HepG2 (cell line): ENCODE measurements around the gene HRC. TPM values are rescaled to one million over a fixed set of nuclear protein-coding genes. Genes with fewer than 3 reads are reported as not detected.

Experiments used
- ARHGAP35 ChIP-seq: sonication (generic); formaldehyde crosslinking; IDR thresholded peaks from 2 replicates; pipeline ENCODE4 v1.9.0; 2022; ENCODE audit warnings: mild to moderate bottlenecking, inconsistent platforms, moderate library complexity, missing genetic modification reagents, borderline replicate concordance
- GATAD1 ChIP-seq: IDR thresholded peaks from 2 replicates; pipeline ENCODE4 v1.6.1; 2016; ENCODE audit warnings: missing genetic modification reagents, missing compliant biosample characterization
- KAT7 ChIP-seq: IDR thresholded peaks from 2 replicates; pipeline ENCODE4 v1.6.1; 2018; ENCODE audit warnings: borderline replicate concordance, missing compliant biosample characterization
- MIER3 ChIP-seq: IDR thresholded peaks from 2 replicates; pipeline ENCODE4 v1.6.1; 2016; ENCODE audit warnings: missing compliant biosample characterization, borderline replicate concordance
- MTF1 ChIP-seq: sonication (generic); formaldehyde crosslinking; IDR thresholded peaks from 2 replicates; pipeline ENCODE4 v1.5.0; 2020; ENCODE audit warnings: missing genetic modification reagents
- SMARCC2 ChIP-seq: fragments of 450-650 bp; IDR thresholded peaks from 2 replicates; pipeline ENCODE4 v1.6.1; 2017; ENCODE audit warnings: antibody characterized with exemption, mild to moderate bottlenecking
- SNAPC2 ChIP-seq: sonication (generic); formaldehyde crosslinking; IDR thresholded peaks from 2 replicates; pipeline ENCODE4 v1.8.1; 2022; ENCODE audit warnings: mild to moderate bottlenecking, missing genetic modification reagents
- TEAD2 ChIP-seq: sonication (generic); formaldehyde crosslinking; IDR thresholded peaks from 2 replicates; pipeline ENCODE4 v1.9.0; 2021; ENCODE audit warnings: missing genetic modification reagents
- TEAD3 ChIP-seq: optimal IDR thresholded peaks from 2 replicates; pipeline ENCODE3; 2016; ENCODE audit warnings: borderline replicate concordance
- TRAFD1 ChIP-seq: sonication (generic); formaldehyde crosslinking; IDR thresholded peaks from 2 replicates; pipeline ENCODE4 v1.5.1; 2020; ENCODE audit warnings: missing genetic modification reagents, mild to moderate bottlenecking, borderline replicate concordance
- YEATS2 ChIP-seq: sonication (generic); formaldehyde crosslinking; IDR thresholded peaks from 2 replicates; pipeline ENCODE4 v1.4.0; 2020; ENCODE audit warnings: missing genetic modification reagents, borderline replicate concordance
- ZBTB2 ChIP-seq: sonication (generic); formaldehyde crosslinking; IDR thresholded peaks from 2 replicates; pipeline ENCODE4 v1.8.0; 2022; ENCODE audit warnings: low read depth, missing genetic modification reagents
- ZKSCAN1 ChIP-seq: fragments of 150-350 bp; IDR thresholded peaks from 2 replicates; pipeline ENCODE4 v1.6.1; 2014; ENCODE audit warnings: low read length
- ZNF281 ChIP-seq: sonication (generic); formaldehyde crosslinking; IDR thresholded peaks from 2 replicates; pipeline ENCODE4 v1.4.0; 2020; ENCODE audit warnings: missing genetic modification reagents, borderline replicate concordance
- ZNF362 ChIP-seq: sonication (generic); formaldehyde crosslinking; IDR thresholded peaks from 2 replicates; pipeline ENCODE4 v1.4.0; 2020; ENCODE audit warnings: missing genetic modification reagents, mild to moderate bottlenecking, borderline replicate concordance
- ZNF441 ChIP-seq: sonication (generic); formaldehyde crosslinking; IDR thresholded peaks from 2 replicates; pipeline ENCODE4 v1.7.0; 2021; ENCODE audit warnings: missing genetic modification reagents, borderline replicate concordance
- ZNF644 ChIP-seq: IDR thresholded peaks from 2 replicates; pipeline ENCODE4 v1.6.1; 2016; ENCODE audit warnings: low read depth
- ZNF784 ChIP-seq: sonication (generic); formaldehyde crosslinking; IDR thresholded peaks from 2 replicates; pipeline ENCODE4 v1.5.1; 2020; ENCODE audit warnings: missing genetic modification reagents, mild to moderate bottlenecking, borderline replicate concordance
- ZNF788 ChIP-seq: sonication (generic); formaldehyde crosslinking; IDR thresholded peaks from 2 replicates; pipeline ENCODE4 v1.5.0; 2020; ENCODE audit warnings: mild to moderate bottlenecking, missing genetic modification reagents, borderline replicate concordance
- ZSCAN12 ChIP-seq: sonication (generic); formaldehyde crosslinking; IDR thresholded peaks from 2 replicates; pipeline ENCODE4 v1.9.0; 2021; ENCODE audit warnings: mild to moderate bottlenecking, missing genetic modification reagents
- polyA plus RNA-seq, 8 experiments: library from polyadenylated mRNA; depleted of rRNA in 3 of 8; stranded (reverse) in 7 of 8; unstranded in 1 of 8; fragments of >200 nt; fragmentation: Illumina TruSeq in 4 of 8; extraction: Trizol in 4 of 8; gene quantifications; 2 replicates each; pipeline versions ENCODE4 v1.2.1 to v1.2.3, GENCODE V29; 2011 to 2016; ENCODE audit warnings: low read depth in 4 of 8, missing spikeins in 1 of 8, mixed read lengths in 1 of 8; ENCODE audit not compliant: insufficient read depth in 1 of 8
- total RNA-seq, 5 experiments: library from RNA; depleted of rRNA; stranded (reverse); fragments of >200 nt; fragmentation: Illumina TruSeq; extraction: Trizol; gene quantifications; 2 replicates each; pipeline ENCODE4 v1.2.3, GENCODE V29; 2016; ENCODE audit warnings: low read depth in 1 of 5

The HRC gene
- total and polyA plus RNA-seq, 2 of the 13 experiments (the other 11 are each of a cell fraction or from before 2014, with no cell fraction given): 3.6 to 15.4 TPM

- TF ChIP-seq ZNF362 (CRISPR knock-in tag) (no peak), KAT7 (CRISPR knock-in tag) (no peak), ARHGAP35 (CRISPR knock-in tag) (no peak), SNAPC2 (CRISPR knock-in tag) (no peak), MTF1 (CRISPR knock-in tag) (no peak), ZNF644 (CRISPR knock-in tag) (no peak), TEAD3 (peak; percentile 32), TEAD2 (CRISPR knock-in tag) (no peak), ZNF441 (CRISPR knock-in tag) (peak; percentile 95; the same call in 1 of the 2 replicates), ZNF788 (CRISPR knock-in tag) (peak; percentile 44; the same call in 1 of the 2 replicates), TRAFD1 (CRISPR knock-in tag) (no peak), ZNF281 (CRISPR knock-in tag) (no peak), SMARCC2 (no peak), ZNF784 (CRISPR knock-in tag) (no peak), YEATS2 (CRISPR knock-in tag) (0 out of 2 replicates have a peak, but pooled peaks have one; percentile 14), ZKSCAN1 (0 out of 2 replicates have a peak, but pooled peaks have one; percentile 45), GATAD1 (CRISPR knock-in tag) (peak; percentile 69; the same call in 1 of the 2 replicates), ZSCAN12 (CRISPR knock-in tag) (no peak), ZBTB2 (no peak), MIER3 (CRISPR knock-in tag) (no peak)
Measured at GRCh38 chr19:49125025-49125731, 30.0 kb downstream of the HRC start (continued).
